ENCODE measurements around the gene PPFIA4.
A peak's percentile ranks its signal among the peaks of the same experiment; 100 is the strongest.
"Not testable (repeated sequence)": the region's sequence is repeated elsewhere in the genome, so short reads cannot be mapped to it uniquely, and the experiment has no call there.

The PPFIA4 gene

DNA sequence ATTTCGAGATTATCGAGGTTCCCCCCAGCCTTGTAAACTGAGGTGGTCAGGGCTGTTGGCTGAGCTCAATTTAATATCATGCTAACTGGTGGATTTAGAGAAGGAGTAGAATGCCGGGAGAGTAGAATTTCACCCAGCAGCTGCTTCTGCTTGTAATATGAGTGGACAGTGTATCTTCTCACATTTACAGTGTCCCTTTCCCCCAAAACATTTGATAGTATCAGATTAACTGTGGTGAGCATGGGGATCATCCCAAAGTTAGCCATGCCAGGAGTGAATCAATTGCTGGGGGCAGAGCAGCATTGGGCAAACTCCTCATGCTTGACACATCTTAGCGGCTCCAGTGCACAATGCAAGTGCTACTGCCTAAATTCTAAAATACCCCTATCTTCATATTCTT, 9.2 kb upstream of the PPFIA4 start:
- DNase-seq (ENCODE audit: low spot score), result no peak

DNA sequence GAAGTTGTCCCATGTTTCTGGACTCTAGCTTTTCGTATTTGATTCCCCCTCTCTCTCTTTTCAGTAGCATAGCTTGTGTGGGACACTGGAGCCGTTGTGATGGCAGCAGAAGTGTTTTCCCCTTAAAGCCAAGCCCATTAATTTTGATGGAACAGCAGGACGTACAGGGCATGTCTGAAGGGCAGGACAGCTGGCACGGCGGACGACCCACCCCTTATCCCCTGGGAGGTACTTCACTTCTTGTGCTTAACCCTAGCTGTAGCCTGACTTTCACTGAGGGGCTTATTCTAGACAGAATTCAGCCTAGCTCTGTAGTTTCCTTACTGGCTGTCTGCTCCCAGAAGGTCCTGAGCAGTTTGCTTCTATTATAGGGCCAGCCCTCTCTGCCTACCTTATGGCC, 8.6 kb upstream of the PPFIA4 start:
- DNase-seq (ENCODE audit: low spot score), result no peak

DNA sequence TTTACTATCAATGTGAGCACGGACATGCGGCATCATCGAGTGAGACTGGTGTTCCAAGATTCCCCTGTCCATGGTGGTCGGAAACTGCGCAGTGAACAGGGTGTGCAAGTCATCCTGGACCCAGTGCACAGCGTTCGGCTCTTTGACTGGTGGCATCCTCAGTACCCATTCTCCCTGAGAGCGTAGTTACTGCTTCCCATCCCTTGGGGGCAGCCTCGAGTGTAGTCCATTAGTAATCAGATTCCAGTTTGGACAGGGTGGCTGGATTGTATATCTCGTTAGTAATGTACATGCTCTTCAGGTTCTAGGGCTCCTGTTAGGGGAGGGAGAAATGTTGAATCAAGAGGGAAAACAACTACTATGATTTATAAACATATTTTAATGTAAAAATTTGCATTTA, 3.4 kb upstream of the PPFIA4 start:
- not testable (repeated sequence) for DNase-seq (ENCODE audit: low spot score)

- DNase-seq (ENCODE audit: low spot score), result peak; percentile 19
These were observed 633 bp upstream of the PPFIA4 start for GRCh38 chr1:203025686-203026030.

DNA sequence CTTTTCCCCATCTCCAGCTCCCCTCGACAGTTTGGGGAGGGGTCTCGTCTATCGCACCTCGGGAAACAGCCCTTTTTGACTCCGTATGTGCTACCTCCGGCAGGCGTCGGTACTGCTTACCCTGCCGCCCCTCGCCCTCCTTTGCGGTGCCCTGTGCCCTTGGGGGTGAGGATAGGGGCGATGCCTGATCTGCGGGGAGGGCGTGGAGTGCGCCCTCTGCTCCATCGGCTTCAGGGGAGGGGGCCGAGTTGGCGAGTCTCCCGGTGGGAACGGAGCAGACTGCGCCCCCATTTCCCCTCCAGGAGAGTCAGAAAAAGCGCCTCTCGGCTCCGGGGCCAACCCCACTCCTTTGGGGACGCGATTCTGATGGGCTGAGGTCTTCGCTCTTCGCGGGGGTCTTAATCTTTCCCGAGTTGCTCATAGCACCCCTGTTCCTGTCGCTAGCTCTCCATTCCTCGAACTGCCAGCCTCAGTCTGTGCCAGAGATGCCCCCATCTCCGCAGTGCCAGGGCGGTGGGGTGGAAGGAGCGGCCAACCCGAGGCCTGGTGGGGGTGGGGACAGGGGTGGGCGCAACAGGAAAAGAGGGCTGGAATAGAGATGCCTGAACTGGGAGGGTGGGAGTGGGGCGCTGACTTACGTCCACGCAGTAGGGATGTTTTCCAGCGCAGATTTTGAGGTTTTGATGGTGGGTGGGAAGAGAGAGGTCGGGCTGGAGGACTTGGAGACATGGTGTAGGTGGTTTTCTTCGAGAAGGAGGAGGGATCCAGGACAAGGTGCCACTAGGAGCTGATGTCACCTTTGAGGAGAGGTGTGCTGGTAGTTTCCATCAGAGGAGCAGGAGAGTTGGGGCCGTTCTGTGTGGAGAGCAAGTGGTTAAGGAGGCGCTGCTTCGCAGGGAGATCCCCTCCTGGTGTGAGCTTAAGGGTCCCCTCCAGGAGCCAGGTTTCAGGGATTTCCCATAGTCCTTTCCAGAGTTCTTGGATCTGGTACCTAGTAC, 674 bp downstream of the PPFIA4 start:
- no peak for DNase-seq (ENCODE audit: low spot score)

DNA sequence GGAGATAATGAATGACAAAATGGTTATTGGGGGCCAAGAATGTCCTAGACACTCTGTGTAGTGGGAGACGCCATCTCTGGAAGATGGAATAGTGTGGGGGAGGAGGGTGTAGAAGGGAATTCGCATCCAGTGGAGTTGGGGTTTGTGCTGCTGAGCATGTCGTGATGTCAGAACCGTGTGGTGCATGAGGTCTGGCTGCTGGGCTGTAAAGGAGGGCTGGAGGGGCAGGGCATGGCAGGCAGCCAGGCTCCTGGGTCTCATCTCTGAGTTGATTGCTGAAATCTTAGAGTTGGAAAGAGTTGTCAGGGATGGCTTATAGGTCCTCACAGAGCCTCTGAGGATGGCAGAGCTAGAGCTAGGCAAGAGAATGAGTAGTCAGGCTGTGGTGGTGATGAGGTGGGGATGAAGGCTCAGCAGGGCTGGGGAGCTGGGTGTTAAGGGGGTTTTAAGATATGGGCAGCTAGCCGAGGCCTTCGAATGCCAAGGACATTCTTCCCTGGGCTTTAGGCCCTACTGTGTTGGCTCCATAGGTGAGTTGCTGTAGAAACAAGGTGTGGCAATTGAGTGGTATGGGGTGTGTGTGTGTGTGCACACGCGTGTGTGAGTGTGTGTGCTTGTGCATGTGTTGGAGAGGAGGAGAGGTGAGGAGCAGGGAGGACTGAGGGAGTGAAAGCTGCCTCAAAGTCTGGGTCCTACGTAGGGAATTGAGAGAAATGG, 1.9 kb downstream of the PPFIA4 start:
- no peak for DNase-seq (ENCODE audit: low spot score)

DNA sequence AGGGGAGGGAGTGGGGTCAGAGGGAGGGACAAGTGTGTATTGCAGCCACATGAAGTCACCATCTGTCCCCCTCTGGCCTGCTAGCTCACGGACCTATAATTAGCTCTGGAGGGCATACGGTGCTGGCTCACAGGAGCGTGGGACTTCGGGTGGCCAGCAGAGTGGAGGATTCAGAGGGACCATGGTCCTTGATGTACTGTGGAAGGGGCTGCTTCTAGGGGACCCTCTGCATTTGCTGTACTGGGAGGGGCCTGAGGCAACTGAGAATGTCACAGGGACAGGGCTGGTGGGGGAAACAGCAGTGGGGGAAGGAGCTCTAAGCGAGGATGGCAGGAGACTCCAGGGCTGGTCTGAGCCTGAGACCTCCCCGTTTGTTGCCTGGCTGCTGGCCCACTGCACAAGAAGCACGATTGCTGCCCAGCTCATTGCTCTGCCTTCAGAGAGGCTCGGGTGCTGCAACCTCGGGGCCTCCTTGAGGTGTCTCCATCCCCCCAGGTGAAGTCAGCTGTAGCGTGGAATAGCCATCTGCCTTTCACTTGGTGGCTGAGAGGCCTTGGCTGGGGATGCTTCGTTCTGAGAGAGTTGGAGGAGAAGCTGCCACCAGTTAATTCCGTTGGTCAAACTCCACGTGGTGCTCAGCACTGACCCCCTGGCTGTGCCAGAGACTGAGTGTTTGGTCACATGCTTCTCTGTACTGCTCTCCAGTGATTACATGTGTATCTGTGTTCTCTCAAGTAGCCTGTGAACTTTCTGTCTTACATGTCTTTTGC, 2.7 kb downstream of the PPFIA4 start:
- no peak for DNase-seq (ENCODE audit: low spot score)

DNA sequence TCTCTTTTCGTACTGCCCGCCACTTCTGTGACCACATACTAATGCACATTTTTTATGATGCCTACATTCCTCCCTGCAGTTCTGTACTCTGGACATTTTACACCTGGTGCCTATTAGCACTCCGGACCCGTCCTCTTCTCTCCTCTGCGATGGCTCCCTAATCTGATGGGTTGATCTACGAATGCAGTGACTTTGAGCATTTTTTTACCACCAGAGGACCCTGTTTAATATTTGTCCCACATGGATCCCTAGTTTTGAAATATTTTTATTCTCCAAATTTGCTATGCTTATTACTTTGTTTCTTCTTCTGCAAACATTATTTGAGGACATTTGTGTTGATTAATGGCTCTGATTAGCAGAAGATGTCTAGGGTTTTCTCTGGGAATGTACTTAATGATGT, 5.2 kb downstream of the PPFIA4 start:
- DNase-seq (ENCODE audit: low spot score), result no peak

GRCh38 chr1:203033287-203033686, 7.0 kb downstream of the PPFIA4 start:
- DNase-seq (ENCODE audit: low spot score), result no peak

GRCh38 chr1:203033917-203034316, 7.6 kb downstream of the PPFIA4 start:
- DNase-seq (ENCODE audit: low spot score), result no peak

DNA sequence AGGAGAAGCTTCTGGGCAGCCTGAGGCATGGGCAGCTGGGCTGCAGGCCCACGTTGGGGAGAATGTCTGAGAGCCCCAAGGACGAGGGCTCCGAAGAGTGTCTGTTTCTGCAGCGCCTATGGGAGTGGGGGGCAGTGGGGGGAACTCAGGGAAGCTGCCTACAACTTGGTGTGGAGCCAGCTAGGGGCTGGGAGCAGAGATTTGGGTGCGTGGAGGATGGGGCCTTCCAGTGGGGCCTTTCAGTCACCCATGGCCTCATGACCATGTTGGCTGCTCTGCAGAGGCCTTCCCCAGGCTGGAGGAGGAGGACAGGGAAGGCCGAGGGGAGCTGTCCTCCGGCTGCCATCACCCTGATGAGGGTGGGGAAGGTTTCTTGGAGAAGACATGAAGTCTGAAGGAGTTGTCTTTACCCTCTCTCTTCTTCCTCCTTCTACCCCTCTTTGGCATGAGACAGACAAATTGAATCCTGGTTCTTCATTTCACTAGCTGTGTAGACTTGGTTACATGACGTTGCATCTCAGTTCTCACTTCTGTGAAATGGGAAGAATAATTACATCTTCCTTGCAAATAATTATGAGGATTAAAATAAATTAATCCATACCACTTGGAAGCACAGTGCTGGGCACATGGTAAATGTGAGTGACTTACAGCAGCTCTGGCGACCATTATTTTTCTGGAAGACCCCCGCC, 8.3 kb downstream of the PPFIA4 start:
- DNase-seq (ENCODE audit: low spot score), result no peak

GRCh38 chr1:203035111-203036000, 9.1 kb downstream of the PPFIA4 start:
- DNase-seq (ENCODE audit: low spot score), result no peak

DNA sequence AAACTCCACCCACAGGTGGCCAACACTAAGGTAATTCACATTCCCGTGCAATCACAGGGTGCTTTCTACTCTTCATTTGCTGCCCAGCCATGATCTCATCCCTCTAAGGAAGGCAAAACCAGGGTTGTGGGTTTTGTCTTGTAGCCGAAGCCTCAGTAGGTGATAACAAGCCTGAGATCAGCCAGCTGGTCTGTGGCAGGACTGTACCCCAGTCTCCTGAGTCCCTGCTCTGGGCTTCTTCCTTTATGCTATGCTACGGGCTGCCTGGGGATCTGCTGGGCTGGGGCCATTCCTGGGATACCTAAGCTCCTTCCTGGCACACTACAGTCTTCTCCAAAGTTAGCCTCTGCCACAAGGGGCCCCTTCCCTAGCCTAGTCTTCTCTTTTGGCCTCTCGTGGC, 9.8 kb downstream of the PPFIA4 start:
- no peak for DNase-seq (ENCODE audit: low spot score)

DNA sequence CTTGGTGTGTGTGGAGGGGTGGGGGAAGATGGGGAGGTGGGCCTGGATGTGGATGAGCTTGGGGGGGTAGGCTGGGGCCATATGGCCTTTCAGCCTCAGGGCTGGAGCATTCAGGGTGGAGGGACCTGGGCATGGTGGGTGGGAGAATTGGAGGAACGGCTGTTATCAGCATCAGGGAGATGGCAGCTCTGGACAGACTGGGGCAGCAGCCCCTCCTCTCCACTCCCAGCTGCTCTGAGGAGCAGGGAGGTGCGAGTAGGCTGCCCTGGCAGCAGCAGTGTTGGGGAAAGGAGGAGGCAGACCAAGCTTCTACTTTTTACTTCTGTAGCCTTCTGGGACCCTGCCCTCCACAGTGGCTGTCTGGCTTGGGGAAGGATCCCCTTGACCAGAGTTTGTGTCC, 10.2 kb downstream of the PPFIA4 start:
- DNase-seq (ENCODE audit: low spot score), result no peak

DNA sequence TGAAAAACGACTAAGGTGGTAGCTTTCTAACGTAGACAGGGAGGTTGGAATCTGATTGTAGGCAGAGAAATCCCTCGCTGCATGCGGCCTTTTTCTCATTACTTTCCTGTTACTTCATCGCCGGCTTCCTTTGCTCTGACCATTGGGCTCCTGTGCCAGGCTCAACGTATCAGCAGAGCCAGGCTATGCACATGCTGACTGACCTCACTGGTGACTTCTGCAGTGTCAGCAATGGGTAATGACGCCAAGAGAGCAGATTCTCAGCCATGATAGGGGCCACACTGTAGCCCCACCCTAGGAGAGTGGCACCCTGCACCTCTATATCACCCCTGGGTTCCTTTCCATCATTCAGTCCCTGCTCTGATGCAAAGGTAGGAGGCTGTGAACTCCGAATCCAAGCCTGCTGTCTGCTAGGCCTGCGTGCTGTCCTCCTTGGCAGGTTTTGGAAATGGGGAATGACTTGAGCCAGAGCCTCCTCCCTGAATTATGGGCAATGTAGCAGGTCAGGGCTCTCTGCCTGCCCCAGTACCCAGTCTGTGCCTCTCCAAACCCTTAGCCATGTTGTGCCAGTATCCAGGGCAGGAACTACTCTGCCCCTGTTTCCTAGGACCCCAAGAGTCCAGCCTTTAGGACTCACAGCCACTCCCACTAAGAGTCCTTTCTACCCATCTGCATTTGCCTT, 11.4 kb downstream of the PPFIA4 start:
- peak; percentile 80 for DNase-seq (ENCODE audit: low spot score)

GRCh38 chr1:203038217-203038741, 12.0 kb downstream of the PPFIA4 start:
- no peak for DNase-seq (ENCODE audit: low spot score)

DNA sequence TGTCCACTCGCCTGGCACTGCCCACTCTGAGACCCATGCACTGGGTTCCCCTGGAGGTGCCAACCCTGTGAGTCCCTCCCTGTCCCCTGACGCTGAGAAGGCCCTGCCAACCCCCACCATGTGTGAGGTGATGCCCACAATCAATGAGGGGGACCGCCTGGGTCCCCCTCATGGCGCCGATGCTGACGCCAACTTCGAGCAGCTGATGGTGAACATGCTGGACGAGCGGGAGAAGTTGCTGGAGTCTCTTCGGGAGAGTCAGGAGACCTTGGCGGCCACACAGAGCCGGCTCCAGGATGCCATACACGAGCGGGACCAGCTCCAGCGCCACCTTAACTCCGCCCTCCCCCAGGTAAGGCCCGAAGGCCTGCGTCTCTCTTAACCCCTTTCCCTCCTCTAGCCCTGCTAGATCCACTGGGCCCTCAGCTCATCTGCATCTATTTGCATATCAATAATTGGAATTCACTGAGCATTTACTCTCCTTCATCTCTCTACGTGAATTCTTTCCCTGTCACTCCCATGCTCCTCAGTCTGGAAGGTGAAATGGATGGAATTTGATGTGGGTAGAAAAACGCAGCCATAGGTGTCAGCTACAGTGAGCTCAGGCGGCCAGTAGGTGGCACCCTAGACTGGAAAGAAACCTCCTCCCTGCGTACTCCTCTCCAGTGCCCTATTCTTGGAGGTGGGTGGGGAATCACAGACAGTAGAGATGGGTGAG, 12.8 kb downstream of the PPFIA4 start:
- DNase-seq (ENCODE audit: low spot score), result peak; percentile 78

DNA sequence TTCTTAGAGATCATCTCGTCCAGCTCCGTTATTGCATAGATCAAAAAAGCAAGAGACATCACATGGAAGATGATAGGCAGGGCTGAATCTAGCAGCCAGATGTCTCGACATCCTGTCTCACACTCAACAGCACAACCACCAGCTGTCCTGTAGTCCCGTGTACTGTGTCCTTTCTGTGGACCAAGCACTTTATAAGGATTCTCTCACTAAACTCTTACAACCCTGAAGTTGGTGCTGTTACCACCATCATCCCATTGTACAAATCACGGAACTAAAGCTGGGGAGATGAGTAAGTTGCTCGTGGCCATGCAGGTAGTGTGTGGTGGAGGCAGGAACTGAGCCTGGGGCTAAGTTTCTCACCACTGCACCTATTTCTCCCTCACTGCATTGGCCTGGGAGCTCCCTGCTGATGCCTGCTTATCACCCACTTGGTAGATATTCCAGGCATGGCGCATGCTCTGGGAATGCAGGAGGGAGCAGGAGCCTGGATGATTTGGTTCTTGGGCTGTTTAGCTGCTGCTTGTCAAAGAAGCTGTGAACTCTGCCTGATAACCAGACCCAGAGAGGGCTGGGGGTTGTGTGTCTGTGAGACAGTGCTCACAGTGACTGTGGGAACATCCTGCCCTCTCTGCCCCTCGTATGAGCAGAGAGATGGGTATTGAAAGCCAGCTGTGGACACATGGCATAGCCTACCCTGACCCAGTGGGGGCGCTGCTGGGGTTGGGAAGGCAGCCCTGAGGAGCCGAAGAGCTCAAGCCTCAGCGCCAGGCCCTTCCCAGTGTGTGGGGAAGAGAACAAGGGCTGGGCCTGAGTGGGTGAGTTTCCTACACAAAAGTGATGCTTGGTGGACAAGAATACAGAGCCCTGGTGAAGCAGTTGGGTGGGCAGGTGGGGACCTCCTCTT, 13.6 kb downstream of the PPFIA4 start:
- DNase-seq (ENCODE audit: low spot score), result no peak

Data from hematopoietic multipotent progenitor cell treated with erythropoietin and hydrocortisone succinate and interleukin-3 and kit ligand, for 17 days (in vitro differentiated cells).